Keratinocyte (primary cell): Measurements from ENCODE around the gene IL31.

Source experiments
- EZH2 ChIP-seq: IDR thresholded peaks from one replicate; pipeline ENCODE4 v1.6.1; 2012; ENCODE audit warnings: inconsistent platforms, mild to moderate bottlenecking, low read length, moderate library complexity
- TF ChIP-seq, protein P1 (sequence below), 3 experiments: IDR thresholded peaks in 1 of 3; conservative IDR thresholded peaks in 1 of 3; optimal IDR thresholded peaks in 1 of 3; 2 replicates in 2 of 3; 3 replicates in 1 of 3; pipeline versions ENCODE3 to v1.5.1; 2011; ENCODE audit warnings: low read length in 3 of 3, mild to moderate bottlenecking in 3 of 3, moderate library complexity in 2 of 3, control low read depth in 1 of 3, inconsistent platforms in 1 of 3; ENCODE audit not compliant: insufficient read depth in 2 of 3; ENCODE audit errors: extremely low read depth in 1 of 3

DNA sequence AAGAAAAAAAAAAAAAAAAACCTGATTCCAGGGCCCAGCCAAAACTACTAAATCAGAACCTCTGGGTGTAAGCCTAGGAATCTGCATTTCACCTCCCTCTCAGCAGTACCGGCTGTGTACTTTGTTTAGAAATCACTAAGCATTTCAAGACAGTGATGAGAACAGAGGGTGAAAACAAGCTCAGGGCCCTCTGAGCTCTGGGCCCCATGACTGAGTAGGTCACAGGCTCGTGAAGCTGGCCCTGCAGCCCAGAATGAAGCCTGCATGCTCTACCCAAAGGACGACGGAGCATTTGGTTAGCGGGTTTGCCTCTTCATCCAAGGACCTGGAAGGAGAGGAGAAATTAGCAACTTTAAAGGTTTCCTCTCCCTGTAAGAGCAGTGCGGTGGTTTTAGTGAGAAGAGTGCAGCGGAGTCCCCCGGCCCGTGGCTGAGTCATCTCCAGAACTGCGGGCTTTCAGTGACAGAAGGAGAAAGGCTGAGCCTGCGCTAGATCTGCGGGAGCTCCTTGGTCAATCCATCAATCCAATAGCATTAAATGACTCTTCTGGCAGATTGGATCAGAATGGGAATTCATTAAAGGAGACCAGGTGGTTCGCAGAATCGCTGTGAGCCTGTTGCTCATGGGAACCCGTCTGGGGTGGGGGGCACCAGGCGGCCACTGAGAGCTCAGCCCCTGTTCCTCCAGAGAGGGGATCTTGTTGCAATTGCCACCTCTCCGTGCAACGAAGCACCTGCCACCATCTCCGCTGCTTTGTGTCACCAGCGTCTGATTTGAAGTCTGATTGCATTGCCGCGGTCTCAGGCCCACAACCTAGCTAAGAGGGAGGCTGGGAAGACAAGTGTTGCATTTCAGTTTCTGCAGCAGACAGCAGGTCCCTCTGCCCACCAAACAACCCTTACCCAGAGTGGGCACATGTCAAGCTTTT is 7.3 kb downstream of the IL31 start:
- TF ChIP-seq, protein P1, sequence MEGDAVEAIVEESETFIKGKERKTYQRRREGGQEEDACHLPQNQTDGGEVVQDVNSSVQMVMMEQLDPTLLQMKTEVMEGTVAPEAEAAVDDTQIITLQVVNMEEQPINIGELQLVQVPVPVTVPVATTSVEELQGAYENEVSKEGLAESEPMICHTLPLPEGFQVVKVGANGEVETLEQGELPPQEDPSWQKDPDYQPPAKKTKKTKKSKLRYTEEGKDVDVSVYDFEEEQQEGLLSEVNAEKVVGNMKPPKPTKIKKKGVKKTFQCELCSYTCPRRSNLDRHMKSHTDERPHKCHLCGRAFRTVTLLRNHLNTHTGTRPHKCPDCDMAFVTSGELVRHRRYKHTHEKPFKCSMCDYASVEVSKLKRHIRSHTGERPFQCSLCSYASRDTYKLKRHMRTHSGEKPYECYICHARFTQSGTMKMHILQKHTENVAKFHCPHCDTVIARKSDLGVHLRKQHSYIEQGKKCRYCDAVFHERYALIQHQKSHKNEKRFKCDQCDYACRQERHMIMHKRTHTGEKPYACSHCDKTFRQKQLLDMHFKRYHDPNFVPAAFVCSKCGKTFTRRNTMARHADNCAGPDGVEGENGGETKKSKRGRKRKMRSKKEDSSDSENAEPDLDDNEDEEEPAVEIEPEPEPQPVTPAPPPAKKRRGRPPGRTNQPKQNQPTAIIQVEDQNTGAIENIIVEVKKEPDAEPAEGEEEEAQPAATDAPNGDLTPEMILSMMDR (optimal IDR thresholded peaks at IDR 0.05 in 1 of 3, IDR thresholded peaks at IDR 0.05 in 1 of 3, conservative IDR thresholded peaks at IDR 0.05 in 1 of 3; ENCODE audit: extremely low read depth in 1 of 3, insufficient read depth in 2 of 3, low read length in 3 of 3), result no peak
- no peak for TF ChIP-seq EZH2
